ENCODE data around the gene TSPAN9.

Gene TSPAN9

DNA sequence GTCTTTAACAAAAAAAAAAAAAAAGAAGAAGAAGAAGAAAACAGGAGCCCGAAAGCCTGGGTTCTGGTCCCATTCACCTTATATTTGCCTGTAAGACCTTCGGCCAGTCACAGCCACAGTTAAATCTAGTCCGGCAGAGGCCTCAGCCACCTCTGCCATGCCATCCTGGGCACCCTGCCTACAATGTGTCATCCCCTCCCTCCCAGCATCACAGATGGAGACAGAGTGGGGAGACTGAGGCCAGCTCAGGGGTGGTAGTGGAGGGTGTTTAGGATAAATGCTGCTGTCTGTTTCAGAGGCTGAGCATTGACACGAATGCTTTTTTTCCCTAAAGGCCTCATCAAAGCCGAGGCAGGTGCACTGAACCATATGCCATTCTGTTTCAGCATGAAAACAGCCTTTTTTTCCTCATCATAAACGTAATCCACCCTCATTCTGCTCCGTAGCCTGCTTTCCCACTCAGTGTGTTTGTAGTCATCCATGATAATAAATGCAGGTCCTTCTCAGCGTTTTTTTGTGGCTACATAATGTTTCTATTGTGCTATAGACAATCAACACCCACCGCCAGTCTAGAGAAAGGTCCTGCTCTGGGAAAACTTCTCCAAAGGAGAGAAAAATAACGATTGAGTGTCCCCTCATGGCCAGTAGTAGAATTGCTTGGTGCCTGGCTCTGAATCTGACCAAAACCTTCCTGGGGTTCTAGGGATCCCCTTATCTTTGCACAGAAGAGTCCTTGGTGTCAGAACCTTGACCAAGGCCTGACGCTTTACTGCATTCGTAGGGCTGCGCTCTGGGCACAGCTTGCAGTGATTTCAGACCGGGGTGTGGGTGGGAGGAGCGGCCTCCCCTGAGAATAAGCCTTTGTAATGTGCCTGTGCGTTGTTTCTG, 41.1 kb upstream of the TSPAN9 start:
- no peaks in the 10 kb centered on the region for H3K9me3 ChIP-seq (ENCODE audit: control insufficient read depth in 5 of 5, low read length in 5 of 5)
- peaks cover 0 to 3% (median 0%) of the 10 kb centered on the region in 5 donors for H3K27me3 ChIP-seq (ENCODE audit: control insufficient read depth in 5 of 5, insufficient read depth in 4 of 5, low read length in 5 of 5)
- H3K4me1 ChIP-seq (ENCODE audit: control insufficient read depth in 5 of 5, insufficient read depth in 5 of 5, low read length in 5 of 5): peaks cover 0 to 33% (median 26%) of the 10 kb centered on the region in 5 donors
- peaks cover 0 to 31% (median 25%) of the 10 kb centered on the region in 5 donors for H3K36me3 ChIP-seq (ENCODE audit: control insufficient read depth in 5 of 5, insufficient read depth in 5 of 5, low read length in 5 of 5)
- H3K9ac ChIP-seq (ENCODE audit: low read length in 5 of 5): no peak overlapping the region
- H3K4me3 ChIP-seq (ENCODE audit: low read depth in 1 of 5, low read length in 5 of 5): no peak overlapping the region
- no peak overlapping the region for H3K27ac ChIP-seq (ENCODE audit: low read depth, low read length)

DNA sequence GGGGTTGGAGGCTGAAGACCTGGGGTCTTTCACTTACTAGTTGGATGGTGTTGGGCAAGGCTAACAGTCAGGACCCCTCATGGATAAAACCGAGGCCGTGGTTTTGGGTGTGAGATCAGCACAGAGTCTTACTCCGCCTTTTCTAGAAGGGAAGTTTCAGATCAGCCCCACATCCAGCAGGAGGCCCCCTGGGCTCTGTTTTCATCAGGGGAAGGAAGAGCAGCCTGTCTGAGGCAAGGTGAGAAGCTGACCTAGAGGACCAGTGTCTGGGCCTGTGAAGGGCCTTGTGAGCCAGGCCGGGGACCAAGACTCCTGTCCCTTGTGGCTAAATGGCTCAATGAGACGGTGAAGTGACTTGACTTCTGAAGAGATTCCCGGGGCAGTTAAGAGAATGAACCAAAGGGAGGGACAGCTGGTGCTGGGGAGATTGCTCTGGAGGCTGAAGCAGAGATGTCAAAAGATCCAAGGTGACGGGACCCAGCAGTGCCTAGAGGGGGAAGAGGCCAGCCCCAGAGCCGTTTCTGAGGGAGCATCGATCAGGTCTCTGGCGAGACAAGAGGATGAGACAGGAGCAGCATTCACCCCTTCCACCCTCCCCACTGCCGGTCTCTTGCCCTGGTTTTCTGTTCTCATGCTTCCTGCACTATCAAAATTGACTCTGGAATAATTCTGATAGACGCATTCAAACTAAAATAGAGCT, 40.1 kb upstream of the TSPAN9 start:
- no peaks in the 10 kb centered on the region for H3K9me3 ChIP-seq (ENCODE audit: control insufficient read depth in 5 of 5, low read length in 5 of 5)
- no peak overlapping the region for H3K27ac ChIP-seq (ENCODE audit: low read depth, low read length)
- no peak overlapping the region for H3K4me3 ChIP-seq (ENCODE audit: low read depth in 1 of 5, low read length in 5 of 5)
- no peak overlapping the region for H3K9ac ChIP-seq (ENCODE audit: low read length in 5 of 5)
- peaks cover 0 to 31% (median 25%) of the 10 kb centered on the region in 5 donors for H3K36me3 ChIP-seq (ENCODE audit: control insufficient read depth in 5 of 5, insufficient read depth in 5 of 5, low read length in 5 of 5)
- peaks cover 0 to 26% (median 22%) of the 10 kb centered on the region in 5 donors for H3K4me1 ChIP-seq (ENCODE audit: control insufficient read depth in 5 of 5, insufficient read depth in 5 of 5, low read length in 5 of 5)
- no peaks in the 10 kb centered on the region for H3K27me3 ChIP-seq (ENCODE audit: control insufficient read depth in 5 of 5, insufficient read depth in 4 of 5, low read length in 5 of 5)

DNA sequence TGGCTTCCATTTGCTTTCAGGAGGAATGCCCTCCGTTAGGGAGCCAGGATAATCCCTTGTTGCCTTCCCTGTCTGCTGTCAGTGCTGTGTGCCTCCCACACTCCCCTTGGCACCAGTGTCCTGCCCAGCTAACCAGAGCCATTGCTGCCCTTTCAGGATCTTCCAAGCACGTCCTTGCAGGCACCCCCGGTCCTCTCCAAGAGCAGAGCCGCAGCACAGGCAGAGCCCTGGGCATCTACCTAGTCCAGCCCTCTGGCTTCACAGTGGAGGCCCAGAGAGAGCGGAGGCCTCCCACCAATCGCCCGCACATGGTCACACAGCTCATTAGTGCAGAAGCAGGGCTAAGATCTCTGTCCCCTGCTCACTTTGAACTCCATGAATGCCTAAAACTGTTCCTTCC, 39.0 kb upstream of the TSPAN9 start:
- H3K27me3 ChIP-seq (ENCODE audit: control insufficient read depth in 5 of 5, insufficient read depth in 4 of 5, low read length in 5 of 5): peaks cover 0 to 7% (median 0%) of the 10 kb centered on the region in 5 donors
- H3K9ac ChIP-seq (ENCODE audit: low read length in 5 of 5): no peak overlapping the region
- peaks cover 0 to 31% (median 25%) of the 10 kb centered on the region in 5 donors for H3K36me3 ChIP-seq (ENCODE audit: control insufficient read depth in 5 of 5, insufficient read depth in 5 of 5, low read length in 5 of 5)
- no peak overlapping the region for H3K4me3 ChIP-seq (ENCODE audit: low read depth in 1 of 5, low read length in 5 of 5)
- no peak overlapping the region for H3K27ac ChIP-seq (ENCODE audit: low read depth, low read length)
- peaks cover 0 to 23% (median 21%) of the 10 kb centered on the region in 5 donors for H3K4me1 ChIP-seq (ENCODE audit: control insufficient read depth in 5 of 5, insufficient read depth in 5 of 5, low read length in 5 of 5)
- H3K9me3 ChIP-seq (ENCODE audit: control insufficient read depth in 5 of 5, low read length in 5 of 5): no peaks in the 10 kb centered on the region

DNA sequence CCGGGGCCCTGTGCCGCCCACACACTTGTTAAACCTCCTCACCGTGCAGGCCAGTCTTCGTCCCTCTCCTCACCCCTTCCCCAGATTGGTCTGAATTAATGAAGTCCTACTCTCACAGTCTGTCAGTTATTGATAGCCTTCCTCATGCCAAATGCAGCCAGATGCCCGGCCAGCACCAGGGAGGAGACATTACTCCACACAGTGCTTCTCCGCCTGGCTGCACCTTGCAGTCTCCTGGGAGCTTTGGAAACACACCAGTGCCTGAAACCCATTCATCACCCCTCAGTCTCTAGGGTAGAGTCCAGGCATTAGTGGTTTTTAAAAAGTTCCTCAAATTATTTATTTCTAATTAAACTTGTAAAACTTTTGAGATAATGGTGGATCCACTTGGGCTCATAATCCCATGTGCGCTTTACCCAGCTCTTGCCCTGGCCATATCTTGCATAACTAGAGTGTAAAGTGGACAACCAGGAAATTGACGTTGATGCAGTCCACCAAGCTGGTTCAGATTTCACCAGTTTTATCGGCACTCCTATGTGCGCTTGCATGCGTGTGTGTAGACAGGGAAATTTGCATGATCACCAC, 38.2 kb upstream of the TSPAN9 start:
- Histone ChIP-seq H3K9me3 (ENCODE audit: control insufficient read depth in 5 of 5, low read length in 5 of 5) (no peaks in the 10 kb centered on the region), H3K4me3 (ENCODE audit: low read depth in 1 of 5, low read length in 5 of 5) (no peak overlapping the region), H3K9ac (ENCODE audit: low read length in 5 of 5) (no peak overlapping the region), H3K4me1 (ENCODE audit: control insufficient read depth in 5 of 5, insufficient read depth in 5 of 5, low read length in 5 of 5) (peaks cover 0 to 15% (median 13%) of the 10 kb centered on the region in 5 donors), H3K36me3 (ENCODE audit: control insufficient read depth in 5 of 5, insufficient read depth in 5 of 5, low read length in 5 of 5) (peaks cover 0 to 31% (median 25%) of the 10 kb centered on the region in 5 donors), H3K27me3 (ENCODE audit: control insufficient read depth in 5 of 5, insufficient read depth in 4 of 5, low read length in 5 of 5) (peaks cover 0 to 7% (median 0%) of the 10 kb centered on the region in 5 donors), H3K27ac (ENCODE audit: low read depth, low read length) (no peak overlapping the region)

DNA sequence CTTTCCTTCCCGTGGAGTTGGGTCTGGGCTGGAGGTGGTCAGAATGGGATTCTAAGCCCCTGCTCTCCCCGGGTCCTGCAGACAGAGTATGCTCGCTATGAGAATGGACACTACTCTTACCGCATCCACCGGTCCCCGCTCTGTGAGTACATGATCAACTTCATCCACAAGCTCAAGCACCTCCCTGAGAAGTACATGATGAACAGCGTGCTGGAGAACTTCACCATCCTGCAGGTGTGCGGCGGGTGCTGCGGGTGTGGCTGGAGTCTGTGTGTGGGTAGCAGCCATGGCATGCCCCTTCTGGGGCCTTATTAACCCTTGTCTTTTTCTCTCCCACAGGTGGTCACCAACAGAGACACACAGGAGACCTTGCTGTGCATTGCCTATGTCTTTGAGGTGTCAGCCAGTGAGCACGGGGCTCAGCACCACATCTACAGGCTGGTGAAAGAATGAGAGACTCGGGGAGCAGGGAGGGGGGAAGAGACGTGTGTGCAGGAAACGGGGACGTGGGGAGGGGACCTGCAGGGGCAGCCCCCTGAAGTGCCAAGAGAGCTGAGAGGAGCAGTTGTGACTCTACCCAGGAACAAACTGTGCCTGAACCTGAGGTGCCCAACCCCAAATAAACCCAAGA, 37.0 kb upstream of the TSPAN9 start:
- H3K9me3 ChIP-seq (ENCODE audit: control insufficient read depth in 5 of 5, low read length in 5 of 5): no peaks in the 10 kb centered on the region
- H3K36me3 ChIP-seq (ENCODE audit: control insufficient read depth in 5 of 5, insufficient read depth in 5 of 5, low read length in 5 of 5): peaks cover 0 to 31% (median 25%) of the 10 kb centered on the region in 5 donors
- no peak overlapping the region for H3K9ac ChIP-seq (ENCODE audit: low read length in 5 of 5)
- peaks cover 0 to 13% (median 12%) of the 10 kb centered on the region in 5 donors for H3K4me1 ChIP-seq (ENCODE audit: control insufficient read depth in 5 of 5, insufficient read depth in 5 of 5, low read length in 5 of 5)
- H3K27me3 ChIP-seq (ENCODE audit: control insufficient read depth in 5 of 5, insufficient read depth in 4 of 5, low read length in 5 of 5): peaks cover 0 to 7% (median 0%) of the 10 kb centered on the region in 5 donors
- no peak overlapping the region for H3K27ac ChIP-seq (ENCODE audit: low read depth, low read length)
- no peak overlapping the region for H3K4me3 ChIP-seq (ENCODE audit: low read depth in 1 of 5, low read length in 5 of 5)

DNA sequence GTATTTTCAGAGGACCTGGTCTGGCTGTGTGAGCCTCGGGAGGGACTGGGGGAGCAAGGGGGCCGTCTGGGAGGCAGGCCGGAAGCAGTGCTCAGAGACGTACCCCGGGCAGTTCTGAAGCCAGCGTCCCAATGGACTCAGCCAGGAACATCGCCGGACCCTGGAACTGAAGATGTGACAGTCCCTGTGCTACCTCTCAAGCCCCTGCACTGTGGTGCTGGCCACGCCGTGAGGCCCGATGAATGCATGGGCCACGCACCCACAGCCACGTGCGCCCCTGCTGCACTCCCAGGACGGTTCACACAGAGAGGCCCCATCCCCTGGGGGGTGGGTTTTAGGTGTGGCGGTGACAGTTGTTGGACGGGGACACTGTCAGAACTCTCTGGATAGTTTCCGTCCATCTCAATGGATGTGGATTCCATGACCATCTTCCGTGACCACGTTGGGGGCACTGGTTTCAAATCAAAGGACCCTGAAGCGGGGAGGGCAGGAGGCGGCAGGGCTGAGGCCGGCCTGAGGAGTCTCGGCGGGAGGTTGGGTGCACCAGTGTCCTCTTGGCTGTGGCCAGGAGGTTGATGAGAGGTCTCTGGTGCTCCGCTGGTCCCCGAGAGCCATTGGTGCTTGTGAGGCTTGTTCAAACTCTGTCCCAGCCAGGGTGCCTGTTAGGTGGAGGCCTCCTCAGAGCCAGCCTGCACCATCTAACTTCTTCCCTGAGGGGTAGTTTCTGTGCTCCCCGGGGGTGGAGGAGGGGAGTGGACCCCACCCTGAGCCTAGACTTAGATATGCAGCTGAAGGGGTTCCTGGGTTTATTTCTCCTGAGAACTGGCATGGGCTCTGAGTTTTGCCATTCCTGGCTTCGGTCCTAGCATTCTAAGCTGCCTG, 36.3 kb upstream of the TSPAN9 start:
- Histone ChIP-seq H3K27ac (ENCODE audit: low read depth, low read length) (no peak overlapping the region), H3K9ac (ENCODE audit: low read length in 5 of 5) (no peak overlapping the region), H3K4me3 (ENCODE audit: low read depth in 1 of 5, low read length in 5 of 5) (no peak overlapping the region)

DNA sequence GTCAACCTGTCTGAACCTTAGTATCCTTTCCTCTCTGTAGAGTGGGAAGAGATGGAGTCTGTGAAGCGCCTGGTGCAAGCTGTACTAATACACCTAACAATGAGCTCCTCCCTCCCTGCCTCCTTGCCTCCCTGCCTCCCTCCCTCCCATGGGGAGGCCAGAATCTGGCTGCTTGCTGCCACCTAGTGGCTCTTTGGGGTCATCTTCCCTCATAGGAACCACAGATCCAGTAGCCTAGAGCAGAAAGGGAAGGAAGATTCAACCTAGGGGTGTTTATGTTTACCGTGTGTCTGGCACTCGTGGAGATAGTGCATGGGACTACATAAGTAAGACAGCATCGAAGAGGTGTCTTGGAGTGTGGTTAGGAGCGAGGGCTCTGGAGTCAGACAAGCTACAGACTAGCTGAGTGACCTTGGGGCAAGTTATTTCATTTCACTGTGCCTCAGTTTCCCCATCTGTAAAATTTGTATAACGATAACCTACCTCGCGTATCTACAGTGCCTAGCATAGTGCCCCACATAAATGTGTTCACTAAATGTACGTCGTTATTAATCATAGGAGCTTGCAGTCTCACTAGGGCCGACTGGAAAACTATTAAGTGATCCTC, 35.5 kb upstream of the TSPAN9 start:
- Histone ChIP-seq H3K4me3 (ENCODE audit: low read depth in 1 of 5, low read length in 5 of 5) (no peak overlapping the region), H3K27ac (ENCODE audit: low read depth, low read length) (no peak overlapping the region), H3K9ac (ENCODE audit: low read length in 5 of 5) (no peak overlapping the region), H3K9me3 (ENCODE audit: control insufficient read depth in 5 of 5, low read length in 5 of 5) (no peaks in the 10 kb centered on the region), H3K36me3 (ENCODE audit: control insufficient read depth in 5 of 5, insufficient read depth in 5 of 5, low read length in 5 of 5) (peaks cover 0 to 31% (median 25%) of the 10 kb centered on the region in 5 donors), H3K4me1 (ENCODE audit: control insufficient read depth in 5 of 5, insufficient read depth in 5 of 5, low read length in 5 of 5) (peaks cover 0 to 17% (median 14%) of the 10 kb centered on the region in 5 donors), H3K27me3 (ENCODE audit: control insufficient read depth in 5 of 5, insufficient read depth in 4 of 5, low read length in 5 of 5) (peaks cover 0 to 7% (median 0%) of the 10 kb centered on the region in 5 donors)

More for the DNA sequence above, 36.3 kb upstream of the TSPAN9 start:
- Histone ChIP-seq H3K36me3 (ENCODE audit: control insufficient read depth in 5 of 5, insufficient read depth in 5 of 5, low read length in 5 of 5) (peaks cover 0 to 31% (median 25%) of the 10 kb centered on the region in 5 donors), H3K9me3 (ENCODE audit: control insufficient read depth in 5 of 5, low read length in 5 of 5) (no peaks in the 10 kb centered on the region), H3K4me1 (ENCODE audit: control insufficient read depth in 5 of 5, insufficient read depth in 5 of 5, low read length in 5 of 5) (peaks cover 0 to 13% (median 12%) of the 10 kb centered on the region in 5 donors), H3K27me3 (ENCODE audit: control insufficient read depth in 5 of 5, insufficient read depth in 4 of 5, low read length in 5 of 5) (peaks cover 0 to 7% (median 0%) of the 10 kb centered on the region in 5 donors)

DNA sequence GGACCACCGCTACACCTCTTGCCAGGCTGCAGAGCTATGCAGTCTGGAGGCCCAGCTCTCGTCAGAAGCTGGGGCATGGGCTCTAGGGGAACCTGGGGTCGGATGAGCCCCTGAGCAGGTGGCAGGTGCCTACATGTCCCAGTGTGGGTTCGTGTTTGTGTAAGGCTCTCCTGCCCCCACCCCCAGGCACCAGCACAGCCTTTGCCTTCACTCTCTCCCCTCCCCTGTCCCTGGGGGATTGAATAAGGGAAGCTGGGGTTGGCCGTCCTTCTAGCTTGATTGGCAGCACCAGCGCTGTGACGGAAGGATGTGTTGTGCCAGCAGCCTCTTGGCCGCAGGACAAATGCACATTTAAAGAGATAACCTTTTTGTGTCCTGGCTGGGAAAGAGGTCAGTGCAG, 34.8 kb upstream of the TSPAN9 start:
- peak overlapping the region in 1 of 5 donors; percentile 22 for H3K4me3 ChIP-seq (ENCODE audit: low read depth in 1 of 5, low read length in 5 of 5)
- H3K27me3 ChIP-seq (ENCODE audit: control insufficient read depth in 5 of 5, insufficient read depth in 4 of 5, low read length in 5 of 5): peaks cover 0 to 7% (median 0%) of the 10 kb centered on the region in 5 donors
- H3K9ac ChIP-seq (ENCODE audit: low read length in 5 of 5): no peak overlapping the region
- no peak overlapping the region for H3K27ac ChIP-seq (ENCODE audit: low read depth, low read length)
- H3K9me3 ChIP-seq (ENCODE audit: control insufficient read depth in 5 of 5, low read length in 5 of 5): no peaks in the 10 kb centered on the region
- H3K4me1 ChIP-seq (ENCODE audit: control insufficient read depth in 5 of 5, insufficient read depth in 5 of 5, low read length in 5 of 5): peaks cover 0 to 17% (median 14%) of the 10 kb centered on the region in 5 donors
- H3K36me3 ChIP-seq (ENCODE audit: control insufficient read depth in 5 of 5, insufficient read depth in 5 of 5, low read length in 5 of 5): peaks cover 0 to 31% (median 25%) of the 10 kb centered on the region in 5 donors
